ENCODE results near the gene ARRDC3. TPM values are rescaled to one million over a fixed set of nuclear protein-coding genes. Genes with fewer than 3 reads are reported as not detected.
"Not testable (repeated sequence)": the region's sequence is repeated elsewhere in the genome, so short reads cannot be mapped to it uniquely, and the experiment has no call there.

The ARRDC3 gene
- total RNA-seq, 2 experiments from 2014 or later = 17.9 to 19.0 TPM

GRCh38 chr5:91357806-91358205, 25.3 kb downstream of the ARRDC3 start:
- intact Hi-C loops (cut with micrococcal nuclease) = no loop called here
- Mint-ChIP-seq H3K9me3 (peaks cover 24% of the 10 kb centered on the region), H3K4me3 (no peak overlapping the region), H3K36me3 (peaks cover 20% of the 10 kb centered on the region), H3K27me3 (peaks cover 13% of the 10 kb centered on the region), H3K4me1 (ENCODE audit: low read depth) (peaks cover 12% of the 10 kb centered on the region), H3K27ac (no peak overlapping the region)
- DNase-seq = no peak
- POLR2A ChIA-PET = no interaction called here
- CTCF ChIA-PET = no interaction called here

- H3K27ac Mint-ChIP-seq = no peak overlapping the region
- POLR2A ChIA-PET = no interaction called here
- CTCF ChIA-PET = no interaction called here
- no peak overlapping the region for H3K4me3 Mint-ChIP-seq
- intact Hi-C loops (cut with micrococcal nuclease) = no loop called here
- peaks cover 9% of the 10 kb centered on the region for H3K4me1 Mint-ChIP-seq (ENCODE audit: low read depth)
- DNase-seq = no peak
- H3K27me3 Mint-ChIP-seq = peaks cover 10% of the 10 kb centered on the region
- H3K9me3 Mint-ChIP-seq = peaks cover 19% of the 10 kb centered on the region
- H3K36me3 Mint-ChIP-seq = peaks cover 18% of the 10 kb centered on the region
Measured at GRCh38 chr5:91357012-91357634, 26.0 kb downstream of the ARRDC3 start.

GRCh38 chr5:91354867-91355266, 28.2 kb downstream of the ARRDC3 start:
- intact Hi-C loops (cut with micrococcal nuclease); H3K4me1 Mint-ChIP-seq (ENCODE audit: low read depth); POLR2A ChIA-PET; DNase-seq; H3K27ac Mint-ChIP-seq; H3K4me3 Mint-ChIP-seq; H3K36me3 Mint-ChIP-seq; H3K9me3 Mint-ChIP-seq; CTCF ChIA-PET: not testable (repeated sequence)
- H3K27me3 Mint-ChIP-seq = peaks cover 10% of the 10 kb centered on the region

GRCh38 chr5:91352831-91353695, 30.1 kb downstream of the ARRDC3 start:
- POLR2A ChIA-PET = no interaction called here
- Mint-ChIP-seq H3K9me3 (peaks cover 2% of the 10 kb centered on the region), H3K4me1 (ENCODE audit: low read depth) (no peaks in the 10 kb centered on the region), H3K27me3 (peaks cover 7% of the 10 kb centered on the region), H3K4me3 (no peak overlapping the region), H3K36me3 (peaks cover 3% of the 10 kb centered on the region), H3K27ac (no peak overlapping the region)
- CTCF ChIA-PET = no interaction called here
- DNase-seq = no peak
- intact Hi-C loops (cut with micrococcal nuclease) = no loop called here

- no peak for DNase-seq
- POLR2A ChIA-PET = no interaction called here
- CTCF ChIA-PET = no interaction called here
- Mint-ChIP-seq H3K9me3 (peaks cover 5% of the 10 kb centered on the region), H3K27me3 (no peaks in the 10 kb centered on the region), H3K36me3 (no peaks in the 10 kb centered on the region), H3K27ac (no peak overlapping the region), H3K4me1 (ENCODE audit: low read depth) (no peaks in the 10 kb centered on the region), H3K4me3 (no peak overlapping the region)
- intact Hi-C loops (cut with micrococcal nuclease) = no loop called here
Measured at GRCh38 chr5:91345461-91345860, 37.7 kb downstream of the ARRDC3 start.

- H3K9me3 Mint-ChIP-seq; CTCF ChIA-PET; H3K27me3 Mint-ChIP-seq; H3K4me3 Mint-ChIP-seq; DNase-seq; POLR2A ChIA-PET; H3K36me3 Mint-ChIP-seq; intact Hi-C loops (cut with micrococcal nuclease); H3K27ac Mint-ChIP-seq; H3K4me1 Mint-ChIP-seq (ENCODE audit: low read depth): not testable (repeated sequence)
Measured at GRCh38 chr5:91344661-91345200, 38.4 kb downstream of the ARRDC3 start.

GRCh38 chr5:91343916-91344315, 39.2 kb downstream of the ARRDC3 start:
- H3K4me3 Mint-ChIP-seq = no peak overlapping the region
- ChIA-PET POLR2A (no interaction called here), CTCF (no interaction called here)
- DNase-seq = no peak
- H3K9me3 Mint-ChIP-seq = peaks cover 5% of the 10 kb centered on the region
- H3K27me3 Mint-ChIP-seq = no peaks in the 10 kb centered on the region
- no peaks in the 10 kb centered on the region for H3K4me1 Mint-ChIP-seq (ENCODE audit: low read depth)
- no peaks in the 10 kb centered on the region for H3K36me3 Mint-ChIP-seq
- intact Hi-C loops (cut with micrococcal nuclease) = no loop called here
- H3K27ac Mint-ChIP-seq = no peak overlapping the region

- DNase-seq; H3K4me3 Mint-ChIP-seq; H3K27me3 Mint-ChIP-seq; intact Hi-C loops (cut with micrococcal nuclease); H3K9me3 Mint-ChIP-seq; POLR2A ChIA-PET; H3K27ac Mint-ChIP-seq; H3K36me3 Mint-ChIP-seq; H3K4me1 Mint-ChIP-seq (ENCODE audit: low read depth): not testable (repeated sequence)
- CTCF ChIA-PET = interaction anchor here (0.7 kb wide), 1 partner anchor 15 kb away, joined by 4 read pairs; no protein-coding TSS in a partner anchor
Measured at GRCh38 chr5:91342931-91343330, 40.2 kb downstream of the ARRDC3 start.

GRCh38 chr5:91341154-91341553, 42.0 kb downstream of the ARRDC3 start:
- H3K9me3 Mint-ChIP-seq = peaks cover 2% of the 10 kb centered on the region
- POLR2A ChIA-PET = no interaction called here
- H3K27me3 Mint-ChIP-seq = no peaks in the 10 kb centered on the region
- no peak overlapping the region for H3K4me3 Mint-ChIP-seq
- intact Hi-C loops (cut with micrococcal nuclease) = no loop called here
- CTCF ChIA-PET = interaction anchor here (1.0 kb wide), 1 partner anchor 26 kb away, joined by 7 read pairs; no protein-coding TSS in a partner anchor
- DNase-seq = no peak
- H3K4me1 Mint-ChIP-seq (ENCODE audit: low read depth) = no peaks in the 10 kb centered on the region
- H3K27ac Mint-ChIP-seq = no peak overlapping the region
- no peaks in the 10 kb centered on the region for H3K36me3 Mint-ChIP-seq

- POLR2A ChIA-PET = no interaction called here
- Mint-ChIP-seq H3K9me3 (peaks cover 2% of the 10 kb centered on the region), H3K27ac (no peak overlapping the region), H3K36me3 (no peaks in the 10 kb centered on the region), H3K4me3 (no peak overlapping the region), H3K4me1 (ENCODE audit: low read depth) (no peaks in the 10 kb centered on the region), H3K27me3 (no peaks in the 10 kb centered on the region)
- CTCF ChIA-PET = no interaction called here
- no peak for DNase-seq
- intact Hi-C loops (cut with micrococcal nuclease) = no loop called here
Measured at GRCh38 chr5:91340532-91340931, 42.6 kb downstream of the ARRDC3 start.

GRCh38 chr5:91339063-91339705, 43.9 kb downstream of the ARRDC3 start:
- DNase-seq = no peak
- no peaks in the 10 kb centered on the region for H3K36me3 Mint-ChIP-seq
- CTCF ChIA-PET = no interaction called here
- H3K4me1 Mint-ChIP-seq (ENCODE audit: low read depth) = no peaks in the 10 kb centered on the region
- POLR2A ChIA-PET = no interaction called here
- intact Hi-C loops (cut with micrococcal nuclease) = no loop called here
- H3K9me3 Mint-ChIP-seq = peaks cover 2% of the 10 kb centered on the region
- no peak overlapping the region for H3K4me3 Mint-ChIP-seq
- no peaks in the 10 kb centered on the region for H3K27me3 Mint-ChIP-seq
- no peak overlapping the region for H3K27ac Mint-ChIP-seq

- H3K4me1 Mint-ChIP-seq (ENCODE audit: low read depth) = peaks cover 15% of the 10 kb centered on the region
- no peaks in the 10 kb centered on the region for H3K9me3 Mint-ChIP-seq
- no peaks in the 10 kb centered on the region for H3K36me3 Mint-ChIP-seq
- no peaks in the 10 kb centered on the region for H3K27me3 Mint-ChIP-seq
- peak; percentile 41 for DNase-seq
- POLR2A ChIA-PET = interaction anchor here (0.9 to 1.3 kb wide), 2 partner anchors 21 to 48 kb away, joined by 3 read pairs; no protein-coding TSS in a partner anchor
- H3K27ac Mint-ChIP-seq = no peak overlapping the region
- H3K4me3 Mint-ChIP-seq = no peak overlapping the region
- intact Hi-C loops (cut with micrococcal nuclease) = loop anchor here (1.0 kb wide), 3 partner anchors 18 to 52 kb away; no protein-coding TSS in a partner anchor
- CTCF ChIA-PET = interaction anchor here (0.6 to 1.3 kb wide), 4 partner anchors 51 to 206 kb away, joined by 3 to 4 read pairs (median 4); no protein-coding TSS in a partner anchor
Measured at GRCh38 chr5:91332267-91333045, 50.7 kb downstream of the ARRDC3 start.
